ENCODE results near the gene SUSD4. TPM values are rescaled to one million over a fixed set of nuclear protein-coding genes. Genes with fewer than 3 reads are reported as not detected.
A peak's percentile ranks its signal among the peaks of the same experiment; 100 is the strongest.

Gene SUSD4
- total and polyA plus RNA-seq, 9 of the 15 experiments (the other 6 are each of a cell fraction or from before 2014, with no cell fraction given), result 0.06 to 1.7 (median 0.09) TPM; not detected in 4

- Histone ChIP-seq H3K27ac (ENCODE audit: extremely low read depth, low read depth, low read length) (no peak overlapping the region), H3K27me3 (ENCODE audit: control insufficient read depth in 2 of 2, insufficient read depth in 2 of 2, low read length in 2 of 2) (no peaks in the 10 kb centered on the region; a peak in 1 of 5 replicates), H3K79me2 (ENCODE audit: control insufficient read depth, insufficient read depth, low read length) (no peaks in the 10 kb centered on the region), H3K9me3 (replicated peaks; ENCODE audit: control insufficient read depth, insufficient read depth, low read depth, low read length) (no peaks in the 10 kb centered on the region), H2AFZ (ENCODE audit: low read depth, low read length) (no peak overlapping the region), H3K9me1 (ENCODE audit: control insufficient read depth, insufficient read depth, low read length) (no peaks in the 10 kb centered on the region), H3K36me3 (ENCODE audit: control insufficient read depth, insufficient read depth, low read length) (no peaks in the 10 kb centered on the region), H3K9ac (ENCODE audit: insufficient read depth in 1 of 2, low read depth in 2 of 2, low read length in 2 of 2) (no peak overlapping the region), H3K4me3 (no peak overlapping the region), H3K4me1 (replicated peaks in 1 of 2; ENCODE audit: control insufficient read depth in 2 of 2, insufficient read depth in 2 of 2, low read length in 2 of 2) (no peaks in the 10 kb centered on the region), H3K4me2 (ENCODE audit: insufficient read depth, low read length) (no peak overlapping the region), H4K20me1 (replicated peaks; ENCODE audit: control insufficient read depth, insufficient read depth, low read length) (no peaks in the 10 kb centered on the region)
- POLR2A ChIA-PET, result interaction anchor here (1.5 kb wide), 1 partner anchor 16 kb away, joined by 3 read pairs; no protein-coding TSS in a partner anchor
- DNase-seq (ENCODE audit: extremely low read depth in 1 of 4, low spot score in 3 of 4) (no peak), ATAC-seq (peak; percentile 35; the same call in 1 of the 3 replicates), FAIRE-seq (peak; percentile 37)
- in situ Hi-C loops (cut with MboI), result no loop called here
- intact Hi-C loops (cut with micrococcal nuclease), result no loop called here
- CTCF ChIA-PET (ENCODE audit: low intra/inter-chr PET ratio), result no interaction called here
- WGBS (ENCODE audit: insufficient coverage, low coverage, missing lambda C conversion rate), result 14% methylated on average over 10 of the region's 10 CpGs
- no peak for TF ChIP-seq E2F1 (CRISPR knock-in tag; IDR thresholded peaks at IDR 0.05)
- 0 out of 2 replicates have a peak, but pooled peaks have one; percentile 30 for TF ChIP-seq PKNOX1 (IDR thresholded peaks at IDR 0.05)
- BruUV-seq (replicated peaks), result no TSS peak
Observed at GRCh38 chr1:223189903-223190724, 173.9 kb downstream of the SUSD4 start.

Data from K562 (cell line).